GM12878 (cell line): ENCODE results near the gene SLC26A1.

Experiments
- CREM ChIP-seq: IDR thresholded peaks from 2 replicates; pipeline ENCODE4 v1.6.1; 2014; ENCODE audit warnings: antibody characterized with exemption, low read depth
- ESRRA ChIP-seq: IDR thresholded peaks from 2 replicates; pipeline ENCODE4 v1.6.1; 2012; ENCODE audit warnings: mild to moderate bottlenecking, low read length, improper control_type of control experiment
- FOXM1 ChIP-seq: IDR thresholded peaks from 2 replicates; pipeline ENCODE4 v1.6.1; 2012; ENCODE audit warnings: low read depth, mild to moderate bottlenecking, inconsistent platforms, low read length, moderate library complexity
- MYB ChIP-seq: fragments of 150-350 bp; IDR thresholded peaks from 2 replicates; pipeline ENCODE4 v1.6.1; 2014; ENCODE audit warnings: mild to moderate bottlenecking, low read depth, low read length, borderline replicate concordance
- NFYB ChIP-seq: IDR thresholded peaks from 2 replicates; pipeline ENCODE4 v1.6.1; 2011; ENCODE audit warnings: low read depth, mild to moderate bottlenecking, low read length, improper control_type of control experiment, moderate library complexity; ENCODE audit not compliant: insufficient read depth
- NR2C2 ChIP-seq: IDR thresholded peaks from 2 replicates; pipeline ENCODE4 v1.6.1; 2011; ENCODE audit warnings: borderline replicate concordance, low read depth; ENCODE audit not compliant: control insufficient read depth, insufficient read length
- POLR2A ChIP-seq: IDR thresholded peaks from 2 replicates; pipeline ENCODE4 v1.6.1; 2011; ENCODE audit warnings: low read depth, mild to moderate bottlenecking, low read length
- TCF7 ChIP-seq: IDR thresholded peaks from 2 replicates; pipeline ENCODE4 v1.6.1; 2014; ENCODE audit warnings: antibody characterized with exemption, borderline replicate concordance
- TF ChIP-seq, protein P1 (sequence below): fragments of 450-650 bp; formaldehyde crosslinking; IDR thresholded peaks from 2 replicates; pipeline ENCODE4 v1.5.0; 2022; ENCODE audit warnings: mild to moderate bottlenecking, missing genetic modification characterization
- TF ChIP-seq, protein P2 (sequence below): IDR thresholded peaks from 2 replicates; pipeline ENCODE4 v1.6.1; 2012; ENCODE audit warnings: low read depth, low read length, improper control_type of control experiment

GRCh38 chr4:1019729-1020470 lies 26.7 kb upstream of the SLC26A1 start:
- TF ChIP-seq FOXM1 = no peak
- no peak for TF ChIP-seq NFYB
- TF ChIP-seq POLR2A = no peak
- TF ChIP-seq, protein P1, sequence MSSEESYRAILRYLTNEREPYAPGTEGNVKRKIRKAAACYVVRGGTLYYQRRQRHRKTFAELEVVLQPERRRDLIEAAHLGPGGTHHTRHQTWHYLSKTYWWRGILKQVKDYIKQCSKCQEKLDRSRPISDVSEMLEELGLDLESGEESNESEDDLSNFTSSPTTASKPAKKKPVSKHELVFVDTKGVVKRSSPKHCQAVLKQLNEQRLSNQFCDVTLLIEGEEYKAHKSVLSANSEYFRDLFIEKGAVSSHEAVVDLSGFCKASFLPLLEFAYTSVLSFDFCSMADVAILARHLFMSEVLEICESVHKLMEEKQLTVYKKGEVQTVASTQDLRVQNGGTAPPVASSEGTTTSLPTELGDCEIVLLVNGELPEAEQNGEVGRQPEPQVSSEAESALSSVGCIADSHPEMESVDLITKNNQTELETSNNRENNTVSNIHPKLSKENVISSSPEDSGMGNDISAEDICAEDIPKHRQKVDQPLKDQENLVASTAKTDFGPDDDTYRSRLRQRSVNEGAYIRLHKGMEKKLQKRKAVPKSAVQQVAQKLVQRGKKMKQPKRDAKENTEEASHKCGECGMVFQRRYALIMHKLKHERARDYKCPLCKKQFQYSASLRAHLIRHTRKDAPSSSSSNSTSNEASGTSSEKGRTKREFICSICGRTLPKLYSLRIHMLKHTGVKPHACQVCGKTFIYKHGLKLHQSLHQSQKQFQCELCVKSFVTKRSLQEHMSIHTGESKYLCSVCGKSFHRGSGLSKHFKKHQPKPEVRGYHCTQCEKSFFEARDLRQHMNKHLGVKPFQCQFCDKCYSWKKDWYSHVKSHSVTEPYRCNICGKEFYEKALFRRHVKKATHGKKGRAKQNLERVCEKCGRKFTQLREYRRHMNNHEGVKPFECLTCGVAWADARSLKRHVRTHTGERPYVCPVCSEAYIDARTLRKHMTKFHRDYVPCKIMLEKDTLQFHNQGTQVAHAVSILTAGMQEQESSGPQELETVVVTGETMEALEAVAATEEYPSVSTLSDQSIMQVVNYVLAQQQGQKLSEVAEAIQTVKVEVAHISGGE (CRISPR knock-in tag) = no peak
- TF ChIP-seq NR2C2 = no peak
- TF ChIP-seq TCF7 = no peak
- TF ChIP-seq, protein P2, sequence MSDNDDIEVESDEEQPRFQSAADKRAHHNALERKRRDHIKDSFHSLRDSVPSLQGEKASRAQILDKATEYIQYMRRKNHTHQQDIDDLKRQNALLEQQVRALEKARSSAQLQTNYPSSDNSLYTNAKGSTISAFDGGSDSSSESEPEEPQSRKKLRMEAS = no peak
- TF ChIP-seq CREM = no peak
- TF ChIP-seq ESRRA = no peak
- no peak for TF ChIP-seq MYB
